OCI-LY3 (cell line): ENCODE measurements around the gene SUSD5.

Experiments
- EZH2phosphoT487 ChIP-seq: fragments of 200-600 bp; shearing (Covaris generic); IDR thresholded peaks from 2 replicates; pipeline ENCODE4 v1.6.1; 2018; ENCODE audit warnings: antibody characterized with exemption, mixed run types, low read depth
- TF ChIP-seq, protein P1 (sequence below): fragments of 200-600, 300-600 bp; sonication (generic); IDR thresholded peaks from 2 replicates; pipeline ENCODE4 v1.5.1; 2014; ENCODE audit warnings: antibody characterized with exemption, low read length, low read depth

- TF ChIP-seq, protein P1, sequence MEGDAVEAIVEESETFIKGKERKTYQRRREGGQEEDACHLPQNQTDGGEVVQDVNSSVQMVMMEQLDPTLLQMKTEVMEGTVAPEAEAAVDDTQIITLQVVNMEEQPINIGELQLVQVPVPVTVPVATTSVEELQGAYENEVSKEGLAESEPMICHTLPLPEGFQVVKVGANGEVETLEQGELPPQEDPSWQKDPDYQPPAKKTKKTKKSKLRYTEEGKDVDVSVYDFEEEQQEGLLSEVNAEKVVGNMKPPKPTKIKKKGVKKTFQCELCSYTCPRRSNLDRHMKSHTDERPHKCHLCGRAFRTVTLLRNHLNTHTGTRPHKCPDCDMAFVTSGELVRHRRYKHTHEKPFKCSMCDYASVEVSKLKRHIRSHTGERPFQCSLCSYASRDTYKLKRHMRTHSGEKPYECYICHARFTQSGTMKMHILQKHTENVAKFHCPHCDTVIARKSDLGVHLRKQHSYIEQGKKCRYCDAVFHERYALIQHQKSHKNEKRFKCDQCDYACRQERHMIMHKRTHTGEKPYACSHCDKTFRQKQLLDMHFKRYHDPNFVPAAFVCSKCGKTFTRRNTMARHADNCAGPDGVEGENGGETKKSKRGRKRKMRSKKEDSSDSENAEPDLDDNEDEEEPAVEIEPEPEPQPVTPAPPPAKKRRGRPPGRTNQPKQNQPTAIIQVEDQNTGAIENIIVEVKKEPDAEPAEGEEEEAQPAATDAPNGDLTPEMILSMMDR, result no peak
- no peak for TF ChIP-seq EZH2phosphoT487
These were observed 28.2 kb upstream of the SUSD5 start for GRCh38 chr3:33246786-33247185.
